ENCODE results near the gene PCDHB5.

DNA sequence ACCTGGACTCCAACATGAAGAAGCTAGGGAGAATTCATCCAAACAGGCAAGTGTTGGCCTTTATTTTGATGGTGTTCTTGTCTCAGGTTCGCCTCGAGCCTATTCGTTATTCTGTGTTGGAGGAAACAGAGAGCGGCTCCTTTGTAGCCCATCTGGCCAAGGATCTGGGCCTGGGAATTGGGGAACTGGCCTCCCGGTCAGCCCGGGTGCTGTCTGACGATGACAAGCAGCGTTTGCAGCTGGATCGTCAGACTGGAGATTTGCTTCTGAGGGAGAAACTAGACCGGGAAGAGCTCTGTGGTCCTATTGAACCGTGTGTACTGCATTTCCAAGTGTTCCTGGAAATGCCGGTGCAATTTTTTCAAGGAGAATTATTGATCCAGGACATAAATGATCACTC lies 13.0 kb upstream of the PCDHB5 start:
- TF ChIP-seq, protein P1, sequence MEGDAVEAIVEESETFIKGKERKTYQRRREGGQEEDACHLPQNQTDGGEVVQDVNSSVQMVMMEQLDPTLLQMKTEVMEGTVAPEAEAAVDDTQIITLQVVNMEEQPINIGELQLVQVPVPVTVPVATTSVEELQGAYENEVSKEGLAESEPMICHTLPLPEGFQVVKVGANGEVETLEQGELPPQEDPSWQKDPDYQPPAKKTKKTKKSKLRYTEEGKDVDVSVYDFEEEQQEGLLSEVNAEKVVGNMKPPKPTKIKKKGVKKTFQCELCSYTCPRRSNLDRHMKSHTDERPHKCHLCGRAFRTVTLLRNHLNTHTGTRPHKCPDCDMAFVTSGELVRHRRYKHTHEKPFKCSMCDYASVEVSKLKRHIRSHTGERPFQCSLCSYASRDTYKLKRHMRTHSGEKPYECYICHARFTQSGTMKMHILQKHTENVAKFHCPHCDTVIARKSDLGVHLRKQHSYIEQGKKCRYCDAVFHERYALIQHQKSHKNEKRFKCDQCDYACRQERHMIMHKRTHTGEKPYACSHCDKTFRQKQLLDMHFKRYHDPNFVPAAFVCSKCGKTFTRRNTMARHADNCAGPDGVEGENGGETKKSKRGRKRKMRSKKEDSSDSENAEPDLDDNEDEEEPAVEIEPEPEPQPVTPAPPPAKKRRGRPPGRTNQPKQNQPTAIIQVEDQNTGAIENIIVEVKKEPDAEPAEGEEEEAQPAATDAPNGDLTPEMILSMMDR (IDR thresholded peaks at IDR 0.05): no peak
- TF ChIP-seq JUN (IDR thresholded peaks at IDR 0.05) (no peak), MAFK (IDR thresholded peaks at IDR 0.05; ENCODE audit: partially characterized antibody) (no peak), ZFP36 (IDR thresholded peaks at IDR 0.05; ENCODE audit: borderline replicate concordance, partially characterized antibody) (no peak), GATA3 (IDR thresholded peaks at IDR 0.05; ENCODE audit: borderline replicate concordance) (no peak)
- TF ChIP-seq, protein P2, sequence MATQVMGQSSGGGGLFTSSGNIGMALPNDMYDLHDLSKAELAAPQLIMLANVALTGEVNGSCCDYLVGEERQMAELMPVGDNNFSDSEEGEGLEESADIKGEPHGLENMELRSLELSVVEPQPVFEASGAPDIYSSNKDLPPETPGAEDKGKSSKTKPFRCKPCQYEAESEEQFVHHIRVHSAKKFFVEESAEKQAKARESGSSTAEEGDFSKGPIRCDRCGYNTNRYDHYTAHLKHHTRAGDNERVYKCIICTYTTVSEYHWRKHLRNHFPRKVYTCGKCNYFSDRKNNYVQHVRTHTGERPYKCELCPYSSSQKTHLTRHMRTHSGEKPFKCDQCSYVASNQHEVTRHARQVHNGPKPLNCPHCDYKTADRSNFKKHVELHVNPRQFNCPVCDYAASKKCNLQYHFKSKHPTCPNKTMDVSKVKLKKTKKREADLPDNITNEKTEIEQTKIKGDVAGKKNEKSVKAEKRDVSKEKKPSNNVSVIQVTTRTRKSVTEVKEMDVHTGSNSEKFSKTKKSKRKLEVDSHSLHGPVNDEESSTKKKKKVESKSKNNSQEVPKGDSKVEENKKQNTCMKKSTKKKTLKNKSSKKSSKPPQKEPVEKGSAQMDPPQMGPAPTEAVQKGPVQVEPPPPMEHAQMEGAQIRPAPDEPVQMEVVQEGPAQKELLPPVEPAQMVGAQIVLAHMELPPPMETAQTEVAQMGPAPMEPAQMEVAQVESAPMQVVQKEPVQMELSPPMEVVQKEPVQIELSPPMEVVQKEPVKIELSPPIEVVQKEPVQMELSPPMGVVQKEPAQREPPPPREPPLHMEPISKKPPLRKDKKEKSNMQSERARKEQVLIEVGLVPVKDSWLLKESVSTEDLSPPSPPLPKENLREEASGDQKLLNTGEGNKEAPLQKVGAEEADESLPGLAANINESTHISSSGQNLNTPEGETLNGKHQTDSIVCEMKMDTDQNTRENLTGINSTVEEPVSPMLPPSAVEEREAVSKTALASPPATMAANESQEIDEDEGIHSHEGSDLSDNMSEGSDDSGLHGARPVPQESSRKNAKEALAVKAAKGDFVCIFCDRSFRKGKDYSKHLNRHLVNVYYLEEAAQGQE (IDR thresholded peaks at IDR 0.05): no peak
- TF ChIP-seq, protein P3, sequence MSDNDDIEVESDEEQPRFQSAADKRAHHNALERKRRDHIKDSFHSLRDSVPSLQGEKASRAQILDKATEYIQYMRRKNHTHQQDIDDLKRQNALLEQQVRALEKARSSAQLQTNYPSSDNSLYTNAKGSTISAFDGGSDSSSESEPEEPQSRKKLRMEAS (IDR thresholded peaks at IDR 0.05): no peak
